Limb (tissue), 2 donors: ENCODE data around the gene BCAN.
A peak's percentile ranks its signal among the peaks of the same experiment; 100 is the strongest.
"Not testable (repeated sequence)": the region's sequence is repeated elsewhere in the genome, so short reads cannot be mapped to it uniquely, and the experiment has no call there.

ENCODE experiments used
- DNase-seq, 2 donors: peaks; one replicate each; pipeline ENCODE4 v3.0.0-alpha.2; 2016; ENCODE audit errors: extremely low spot score in 2 of 2

The BCAN gene

DNA sequence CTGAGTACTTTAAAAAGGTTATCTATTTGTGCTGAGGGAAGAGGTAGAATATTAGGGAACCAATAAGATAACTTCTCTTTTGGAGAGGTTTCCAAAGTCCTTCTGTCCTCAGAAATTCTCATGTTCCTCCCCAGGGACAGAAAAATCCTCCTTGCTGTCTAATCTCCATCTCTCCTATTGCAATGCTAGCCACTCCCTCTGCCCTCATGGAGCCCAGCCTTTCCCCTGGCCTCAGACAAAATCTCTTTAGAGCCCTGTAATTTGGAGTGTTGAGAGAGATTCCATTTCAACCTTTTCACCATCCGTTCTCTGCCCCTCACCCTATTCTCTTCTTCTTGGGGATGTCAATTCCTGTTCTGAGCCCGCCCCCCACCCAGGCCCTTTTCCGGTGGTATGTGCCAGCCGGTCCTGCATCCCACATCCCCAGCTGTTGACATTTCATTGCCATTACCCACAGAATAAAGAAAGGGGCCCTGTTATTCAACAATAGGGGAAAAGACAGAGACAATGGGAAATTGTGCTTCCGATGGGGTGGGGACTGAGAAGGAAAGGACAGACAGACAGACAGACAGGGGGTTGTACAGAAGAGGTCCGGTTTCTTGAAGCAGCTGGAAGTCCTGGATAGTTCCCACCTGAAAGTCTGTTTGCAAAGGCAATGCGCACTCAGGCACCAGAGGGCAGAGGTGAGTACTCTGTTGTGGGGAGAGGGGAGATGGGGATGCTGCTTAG, 22.9 kb upstream of the BCAN start, which contains the start of gene HAPLN2:
Gene HAPLN2 (plus strand): TSS at position 563 of the 729 bp plus-strand sequence. CDS start 4,076 bp downstream, outside the sequence.
- DNase-seq, result no peak

DNA sequence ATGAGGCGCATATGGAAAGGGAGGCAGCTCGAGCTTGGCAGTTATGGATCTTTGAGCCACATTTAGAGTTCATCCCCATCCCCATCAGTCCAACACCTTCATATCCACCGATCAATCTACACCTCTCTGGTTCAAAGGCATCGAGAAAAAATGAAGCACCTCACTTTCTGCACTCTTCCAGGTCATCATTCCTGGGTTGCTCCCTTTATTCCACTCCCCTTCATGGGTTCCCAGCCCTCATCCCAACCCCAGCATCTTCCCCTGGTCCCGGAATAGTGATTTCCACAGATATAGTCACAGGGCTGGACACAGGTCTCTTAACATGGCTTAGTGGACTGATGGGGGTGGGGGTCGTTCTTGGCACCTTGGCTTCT, 22.3 kb upstream of the BCAN start:
- no peak for DNase-seq

DNA sequence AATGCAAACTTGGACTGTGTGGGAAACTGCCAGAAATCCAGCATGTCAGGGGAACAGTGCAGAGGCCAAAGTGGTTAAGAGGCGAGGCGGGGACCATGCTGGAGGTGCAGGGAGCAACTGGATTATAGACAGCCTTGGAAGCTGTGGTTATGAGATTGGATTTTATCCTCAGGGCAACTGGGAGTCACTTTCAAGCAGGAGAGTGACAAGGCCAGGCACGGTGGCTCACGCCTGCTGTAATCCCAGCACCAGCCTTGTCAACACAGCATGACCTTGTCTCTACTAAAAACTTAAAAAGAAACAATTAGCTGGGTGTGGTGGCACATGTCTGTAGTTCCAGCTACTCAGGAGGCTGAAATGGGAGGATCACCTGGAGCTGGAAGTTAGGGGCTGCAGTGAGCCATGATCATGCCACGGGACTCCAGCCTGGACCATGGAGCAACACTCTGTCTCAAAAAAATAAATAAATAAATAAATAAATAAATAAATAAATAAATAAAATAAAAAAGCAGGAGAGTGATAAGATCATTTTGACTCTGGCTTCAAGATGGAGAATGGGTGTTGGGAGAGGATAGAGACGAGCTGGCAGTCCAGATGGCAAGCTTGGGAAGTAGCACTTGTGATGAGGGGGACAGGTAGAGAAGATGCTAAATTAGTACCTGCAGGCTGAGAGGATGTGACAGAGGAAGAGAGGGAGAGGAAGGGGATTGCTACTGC, 19.2 kb upstream of the BCAN start:
- no peak for DNase-seq

DNA sequence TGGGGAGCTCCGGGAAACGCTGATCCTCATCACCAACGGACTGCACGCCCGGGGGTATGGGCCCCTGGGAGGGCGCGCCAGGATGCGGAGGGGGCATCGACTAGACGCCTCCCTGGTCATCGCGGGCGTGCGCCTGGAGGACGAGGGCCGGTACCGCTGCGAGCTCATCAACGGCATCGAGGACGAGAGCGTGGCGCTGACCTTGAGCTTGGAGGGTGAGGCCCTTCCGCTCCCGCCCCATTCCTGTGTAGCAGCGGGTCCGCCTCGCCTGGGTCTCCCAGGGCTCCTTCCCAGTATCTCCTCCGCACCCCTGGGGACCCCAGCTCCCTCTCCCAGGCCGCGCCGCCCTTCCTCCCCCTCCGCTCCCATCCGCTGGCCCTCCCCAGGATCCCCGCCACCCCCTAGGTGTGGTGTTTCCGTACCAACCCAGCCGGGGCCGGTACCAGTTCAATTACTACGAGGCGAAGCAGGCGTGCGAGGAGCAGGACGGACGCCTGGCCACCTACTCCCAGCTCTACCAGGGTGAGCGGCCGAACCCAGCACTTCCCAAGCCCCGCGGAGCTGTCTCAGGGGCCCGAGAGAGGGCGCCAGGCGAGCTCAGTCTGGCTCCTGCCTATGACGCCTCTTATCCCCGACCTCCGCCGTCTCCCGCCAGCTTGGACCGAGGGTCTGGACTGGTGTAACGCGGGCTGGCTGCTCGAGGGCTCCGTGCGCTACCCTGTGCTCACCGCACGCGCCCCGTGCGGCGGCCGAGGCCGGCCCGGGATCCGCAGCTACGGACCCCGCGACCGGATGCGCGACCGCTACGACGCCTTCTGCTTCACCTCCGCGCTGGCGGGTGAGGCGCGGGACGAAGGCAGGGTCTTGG, 17.7 kb upstream of the BCAN start:
- DNase-seq, result peak in 1 of 2 donors; percentile 67

DNA sequence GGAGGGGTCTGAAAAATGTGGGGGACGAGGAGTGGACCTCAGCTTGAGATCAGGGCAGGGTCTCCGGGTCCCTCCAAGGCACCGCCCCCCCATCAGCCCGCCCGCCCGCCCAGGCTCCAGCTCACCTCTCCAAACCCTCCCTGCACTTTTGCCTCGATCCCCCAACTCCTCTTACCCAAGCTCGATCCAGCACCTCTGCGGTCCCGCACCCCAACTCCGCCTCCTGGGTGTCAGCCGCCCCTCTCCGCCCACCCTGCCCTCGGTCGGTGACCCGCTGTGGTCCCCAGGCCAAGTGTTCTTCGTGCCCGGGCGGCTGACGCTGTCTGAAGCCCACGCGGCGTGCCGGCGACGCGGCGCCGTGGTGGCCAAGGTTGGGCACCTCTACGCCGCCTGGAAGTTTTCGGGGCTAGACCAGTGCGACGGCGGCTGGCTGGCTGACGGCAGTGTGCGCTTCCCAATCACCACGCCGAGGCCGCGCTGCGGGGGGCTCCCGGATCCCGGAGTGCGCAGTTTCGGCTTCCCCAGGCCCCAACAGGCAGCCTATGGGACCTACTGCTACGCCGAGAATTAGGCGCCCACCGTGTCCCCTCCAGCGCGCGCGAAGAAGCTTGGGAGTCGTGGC, 17.0 kb upstream of the BCAN start:
- peak in 1 of 2 donors; percentile 50 for DNase-seq

DNA sequence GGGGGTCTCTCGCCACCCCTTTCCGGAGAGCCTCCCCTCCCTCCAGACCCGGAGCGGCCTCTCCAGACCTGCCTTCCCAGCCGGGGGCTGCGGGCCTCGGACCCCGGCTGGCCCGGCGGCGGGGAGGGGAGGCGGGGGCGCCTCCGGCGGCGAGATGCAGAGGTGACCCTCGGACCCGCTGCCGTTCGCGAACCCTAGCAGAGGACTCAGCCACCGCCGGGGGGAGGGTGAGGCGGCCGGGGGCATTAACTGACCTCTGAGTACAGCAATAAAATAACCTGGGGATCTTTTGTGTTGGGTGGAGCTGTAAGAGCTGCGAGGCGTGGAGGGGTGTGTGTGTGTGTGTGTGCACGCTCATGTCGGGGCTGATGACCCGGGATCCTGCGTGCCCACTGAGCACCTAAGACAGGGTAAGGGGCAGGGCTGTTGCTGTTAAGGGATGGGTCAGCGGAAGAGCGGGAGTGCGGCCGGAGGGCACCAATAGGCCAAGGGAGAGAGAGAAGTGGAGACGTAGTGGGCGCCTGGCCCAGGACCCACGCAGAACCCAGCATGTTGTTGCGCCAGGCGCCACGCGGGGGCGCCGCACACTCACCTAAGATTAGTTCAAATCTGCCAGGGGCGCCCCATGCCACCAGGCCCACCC, 16.4 kb upstream of the BCAN start:
- DNase-seq, result peak; percentile 27 to 84

DNA sequence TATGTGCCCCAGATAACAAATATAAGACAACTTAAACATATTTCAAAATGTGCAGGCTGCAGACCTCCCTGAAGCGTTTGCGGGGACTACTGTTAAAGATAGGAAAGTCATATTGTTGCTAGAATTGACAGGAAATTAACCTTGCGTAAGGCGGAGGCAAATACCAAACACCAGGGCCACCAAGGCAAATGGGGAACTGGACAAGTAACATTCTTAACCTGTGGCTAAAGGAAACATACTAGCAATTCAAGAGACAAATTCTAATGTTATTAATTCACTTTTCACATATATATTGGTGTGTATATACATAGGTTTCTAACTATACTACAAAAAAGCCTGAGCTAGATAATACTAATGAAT, 15.9 kb upstream of the BCAN start:
- no peak for DNase-seq

DNA sequence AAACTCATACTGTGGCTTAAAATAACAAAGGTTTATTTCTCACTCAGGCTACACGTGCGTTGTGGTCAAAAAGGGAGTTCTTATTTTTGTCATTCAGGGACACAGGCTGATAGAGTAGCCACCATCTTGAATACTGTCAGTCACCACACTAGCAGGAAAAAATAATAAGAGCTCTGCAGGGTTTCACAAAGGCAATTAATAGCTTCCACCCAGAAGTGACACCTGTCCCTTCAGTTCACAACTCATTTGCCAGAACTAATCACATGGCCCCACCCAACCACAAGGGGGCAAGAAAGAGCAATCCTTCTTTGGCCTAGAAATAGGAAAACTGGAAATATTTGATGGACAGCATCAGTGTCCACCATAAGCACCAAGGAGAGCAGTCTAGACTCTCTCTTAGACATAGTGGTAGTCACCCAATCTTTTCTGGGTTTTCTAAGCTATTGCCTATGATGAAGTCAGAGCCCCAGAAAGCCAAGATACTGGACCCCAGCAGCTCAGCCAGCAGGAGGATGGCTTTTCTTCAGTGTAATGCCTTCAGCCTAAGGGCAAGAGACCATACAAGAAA, 14.5 kb upstream of the BCAN start:
- DNase-seq, result no peak

DNA sequence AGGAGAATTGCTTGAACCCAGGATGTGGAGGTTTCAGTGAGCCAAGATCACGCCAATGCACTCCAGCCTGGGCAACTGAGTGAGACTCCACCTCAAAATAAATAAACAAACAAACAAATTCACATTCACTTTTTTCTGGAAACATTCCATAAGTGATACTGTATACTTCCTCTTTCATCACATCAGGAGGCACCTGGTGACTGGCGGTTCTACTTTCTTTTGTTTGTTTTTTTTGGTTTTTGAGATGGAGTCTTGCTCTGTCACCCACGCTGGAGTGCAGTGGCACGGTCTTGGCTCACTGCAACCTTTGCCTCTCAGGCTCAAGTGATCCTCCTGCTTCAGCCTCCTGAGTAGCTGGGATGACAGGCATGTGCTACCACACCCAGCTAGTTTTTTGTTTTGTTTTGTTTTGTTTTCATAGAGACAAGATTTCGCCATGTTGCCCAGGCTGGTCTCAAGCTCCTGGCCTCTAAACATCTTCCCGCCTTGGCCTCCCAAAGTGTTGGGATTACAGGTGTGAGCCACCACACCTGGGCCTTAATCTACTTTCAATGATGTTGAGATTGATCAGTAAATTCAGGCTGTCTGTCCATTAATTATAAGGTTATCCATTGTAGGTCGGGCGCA, 12.0 kb upstream of the BCAN start:
- DNase-seq, result no peak

DNA sequence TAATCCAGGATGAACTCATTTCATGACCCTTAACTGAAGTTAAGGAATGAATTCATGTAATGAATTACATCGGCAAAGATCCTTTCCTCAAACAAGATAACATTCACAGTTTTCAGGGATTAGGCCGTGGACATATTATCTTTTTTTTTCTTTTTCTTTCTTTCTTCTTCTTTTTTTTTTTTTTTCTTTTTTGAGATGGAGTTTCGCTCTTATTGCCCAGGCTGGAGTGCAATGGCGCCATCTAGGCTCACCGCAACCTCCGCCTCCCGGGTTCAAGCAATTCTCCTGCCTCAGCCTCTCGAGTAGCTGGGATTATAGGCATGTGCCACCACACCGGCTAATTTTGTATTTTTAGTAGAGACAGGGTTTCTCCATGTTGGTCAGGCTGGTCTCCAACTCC, 10.8 kb upstream of the BCAN start:
- not testable (repeated sequence) for DNase-seq

DNA sequence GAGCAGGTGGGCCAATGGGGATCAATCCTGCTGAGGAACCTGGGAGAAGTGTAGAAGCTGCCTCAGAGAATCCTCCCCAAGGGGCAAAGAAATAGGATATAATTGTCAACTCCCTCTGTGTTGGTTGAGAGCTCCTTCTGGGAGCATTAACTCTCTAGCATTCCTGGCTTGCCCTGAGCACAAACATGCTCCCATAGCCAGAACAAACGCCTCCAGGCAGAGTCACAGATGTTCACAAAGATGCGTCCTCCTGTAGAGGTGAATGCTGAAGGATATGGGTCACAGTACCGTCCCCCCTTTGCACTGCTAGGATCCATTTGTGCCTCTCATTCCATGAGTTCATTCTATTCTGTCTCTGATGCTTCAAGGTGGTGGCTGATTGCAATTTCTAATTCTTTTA, 9.6 kb upstream of the BCAN start:
- no peak for DNase-seq

DNA sequence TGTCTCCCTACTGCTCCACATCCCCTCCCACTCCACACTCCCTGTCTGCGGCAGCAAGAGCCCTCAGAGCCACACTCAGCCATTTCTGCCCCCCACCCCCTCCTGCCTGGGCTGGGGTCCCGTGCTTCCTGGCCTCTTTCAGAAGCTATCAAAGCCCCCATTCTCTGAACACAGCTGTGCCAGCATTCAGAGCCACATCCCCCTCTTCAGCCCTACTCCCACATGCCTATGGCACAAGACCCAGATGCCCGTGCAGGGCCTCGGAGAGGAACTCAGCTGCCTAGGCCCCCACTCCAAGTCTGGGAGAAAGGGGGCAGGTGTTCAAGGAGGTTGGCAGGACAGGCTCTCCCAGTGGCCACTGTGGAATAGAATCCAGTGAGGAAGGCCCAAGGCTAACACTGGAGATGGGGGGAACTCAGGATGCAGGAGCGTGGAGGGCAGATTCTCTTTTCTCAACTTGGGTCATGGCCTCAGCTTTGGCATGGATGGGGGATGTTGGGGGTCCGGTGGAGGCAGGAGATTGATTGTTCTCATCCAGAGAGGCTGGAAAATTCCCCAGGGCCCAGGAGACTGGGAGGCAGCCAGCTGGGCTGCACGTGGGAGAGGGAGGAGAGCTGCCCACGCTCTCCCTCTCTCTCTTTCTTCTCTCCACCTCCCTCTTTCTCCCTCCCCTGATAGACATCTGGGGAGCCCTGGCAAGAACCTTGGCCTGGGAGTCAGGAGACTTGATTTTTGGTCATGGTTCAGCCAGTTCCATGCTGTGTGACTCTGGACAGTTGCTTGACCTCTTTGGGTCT, 3.5 kb upstream of the BCAN start:
- no peak for DNase-seq

DNA sequence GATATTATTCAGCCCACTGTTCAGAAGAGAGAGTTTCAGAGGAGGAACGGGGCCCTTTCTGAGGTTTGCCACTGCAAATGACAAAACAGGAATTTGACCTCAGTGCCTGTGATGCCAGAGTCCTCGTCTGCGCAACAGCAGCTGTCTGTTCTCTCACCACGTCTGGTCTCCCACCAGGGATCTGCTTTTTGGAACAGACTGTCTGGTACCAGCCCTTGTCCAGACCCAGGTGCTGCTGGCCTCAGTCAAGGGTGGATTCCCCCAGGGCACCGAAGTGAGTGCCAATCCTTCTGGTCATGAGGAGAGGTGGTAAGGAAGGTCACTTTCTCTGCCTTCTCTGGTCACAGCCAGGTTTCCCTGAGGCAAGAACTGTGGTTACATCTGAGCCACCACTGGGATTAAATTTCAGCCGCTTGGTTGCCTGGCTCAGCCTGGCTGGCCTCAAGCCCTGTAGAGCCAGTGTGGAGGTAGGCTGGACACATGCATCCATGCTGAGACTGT, 2.3 kb upstream of the BCAN start:
- DNase-seq, result no peak

DNA sequence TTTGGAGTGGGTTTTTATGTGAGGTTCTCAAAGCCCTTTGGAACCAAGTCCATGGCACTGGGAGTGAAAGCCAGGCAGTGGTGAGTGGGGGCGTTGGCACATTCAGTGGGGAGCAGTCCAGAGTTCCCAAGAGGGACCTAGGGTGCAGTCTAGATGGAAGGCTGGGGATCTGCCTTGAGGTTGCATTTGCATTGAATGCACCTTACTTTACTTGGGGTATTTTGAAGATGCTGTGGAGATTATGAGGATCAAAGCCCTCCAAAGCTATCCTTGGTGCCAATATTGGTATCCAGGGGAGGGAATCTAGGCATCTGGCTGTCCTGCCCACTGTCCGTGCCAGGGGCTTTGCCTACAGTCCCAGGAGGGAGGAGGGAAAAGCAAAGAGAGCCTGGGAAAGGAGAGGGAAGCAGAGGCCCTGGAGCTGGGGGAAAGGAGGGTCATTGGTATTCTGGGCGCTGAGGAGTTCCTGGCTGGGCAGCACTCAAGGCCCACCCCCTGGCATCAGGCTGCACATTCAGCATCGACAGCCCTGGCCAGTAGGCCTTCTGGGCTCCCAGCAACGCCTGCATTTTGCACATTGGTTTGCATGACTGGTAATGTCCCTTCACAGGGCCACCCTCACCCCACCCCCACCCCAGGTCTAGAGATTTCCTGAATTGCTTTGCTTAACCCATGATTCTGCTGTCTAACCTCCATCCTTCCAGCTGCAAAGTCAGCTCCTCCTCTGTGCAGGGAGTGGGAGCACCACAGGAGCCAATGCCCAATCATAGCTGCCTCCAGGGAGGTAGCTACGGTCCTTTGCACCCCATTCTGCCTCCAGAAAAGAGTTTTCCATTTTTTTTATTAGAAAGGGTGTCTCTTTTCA, 843 bp upstream of the BCAN start:
- no peak for DNase-seq

DNA sequence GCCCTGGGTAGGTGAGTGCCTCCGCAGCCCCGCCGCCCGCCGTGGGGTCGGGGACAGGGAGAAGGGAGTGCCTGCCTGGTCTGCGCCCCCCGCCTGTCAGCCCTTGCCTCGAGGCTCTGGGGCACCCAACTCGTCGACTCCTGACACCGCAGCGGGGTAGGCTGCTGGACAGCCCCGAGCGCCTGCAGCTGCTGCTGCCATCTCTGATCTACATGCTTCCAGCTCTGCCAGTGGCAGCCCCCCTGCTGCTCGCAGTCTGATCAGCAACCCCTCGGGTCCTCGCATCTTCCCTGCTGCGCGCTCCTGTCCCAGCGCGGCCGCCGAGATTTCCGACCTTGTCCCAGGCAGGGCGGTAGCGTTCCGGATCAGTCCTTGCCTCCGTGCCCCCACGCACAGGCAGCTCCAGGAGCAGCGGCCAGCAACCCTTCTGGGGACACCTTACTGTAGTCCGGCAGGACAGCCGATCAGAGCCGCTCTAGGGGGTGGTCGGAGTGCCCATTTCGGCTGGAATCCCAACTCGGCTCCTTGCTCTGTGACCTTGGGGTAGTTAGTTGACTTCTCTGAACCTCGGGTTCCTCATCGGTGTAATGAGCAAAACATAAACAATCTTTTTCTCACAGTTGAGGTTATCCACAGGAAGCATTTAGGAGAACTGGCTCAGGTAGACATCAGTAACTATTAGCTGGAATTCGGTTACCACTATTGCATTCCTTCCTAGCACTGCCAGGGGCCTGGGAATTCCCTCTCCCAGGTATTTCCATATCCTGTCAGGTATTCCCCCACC, 540 bp downstream of the BCAN start:
- no peak for DNase-seq

DNA sequence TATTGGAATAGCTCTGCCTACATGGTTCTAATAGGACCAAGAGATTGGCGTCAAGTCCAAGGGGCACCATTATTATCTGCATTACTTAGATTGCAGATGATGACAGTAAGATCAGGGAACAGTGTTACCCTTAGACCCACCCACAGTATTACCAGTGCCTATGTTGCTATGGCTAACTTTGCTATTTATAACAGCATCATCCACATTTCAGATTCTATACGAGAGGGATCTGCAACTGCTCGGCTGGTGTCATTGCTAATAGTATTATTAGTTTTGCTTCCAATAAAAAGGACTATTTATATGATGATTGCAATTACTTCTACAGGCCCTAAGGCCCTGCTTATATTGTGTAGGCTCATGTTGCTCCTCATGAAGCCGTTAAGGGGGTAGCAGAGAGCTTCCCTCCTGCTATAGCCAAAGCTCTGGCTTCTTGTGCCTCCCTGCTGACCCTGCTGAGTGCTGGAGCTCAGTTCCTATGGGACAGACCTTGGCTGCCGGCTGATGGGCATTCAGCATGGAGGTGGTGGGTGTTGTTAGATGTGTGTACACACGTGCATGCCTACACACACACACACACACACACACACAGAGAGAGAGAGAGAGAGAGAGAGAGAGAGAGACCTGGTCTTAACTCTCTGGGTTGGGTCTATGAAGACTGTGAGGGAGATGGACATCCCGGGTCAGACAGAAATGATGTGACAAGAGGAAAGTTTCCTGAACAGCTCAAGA, 1.3 kb downstream of the BCAN start:
- no peak for DNase-seq

DNA sequence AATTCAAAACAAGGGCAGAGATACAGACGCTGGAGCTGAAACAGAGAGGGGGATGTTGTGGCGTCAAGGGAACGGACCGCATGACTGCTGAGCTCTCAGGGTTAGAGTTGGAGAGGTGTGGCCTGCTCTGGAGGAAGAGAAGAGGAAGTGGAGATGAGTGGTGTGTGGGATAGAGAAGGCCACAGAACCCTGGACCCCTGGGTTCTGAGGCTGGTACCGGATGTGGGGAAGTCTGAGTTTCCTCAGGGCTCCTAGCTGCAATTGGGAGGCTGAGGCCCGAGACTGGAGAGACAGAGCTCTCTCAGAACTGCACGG, 1.8 kb downstream of the BCAN start:
- DNase-seq, result no peak
